A172 (cell line): Measurements from ENCODE around the gene ZFYVE9. TPM values are rescaled to one million over a fixed set of nuclear protein-coding genes. Genes with fewer than 3 reads are reported as not detected.
"Not testable (repeated sequence)": the region's sequence is repeated elsewhere in the genome, so short reads cannot be mapped to it uniquely, and the experiment has no call there.

Experiments used
- DNase-seq: peaks from one replicate; pipeline ENCODE4 v3.0.0-alpha.2; 2015; ENCODE audit warnings: low spot score
- total RNA-seq: library from RNA; depleted of rRNA; stranded (reverse); fragments of >200 nt; shearing (Covaris generic); gene quantifications from 2 replicates; pipeline ENCODE4 v1.2.3, GENCODE V29; 2014

ZFYVE9 gene
- total RNA-seq, 1 experiment from 2014 or later: 20.2 TPM

- no peak for DNase-seq
Measured at GRCh38 chr1:52150946-52151345, 9.1 kb downstream of the ZFYVE9 start.

DNA sequence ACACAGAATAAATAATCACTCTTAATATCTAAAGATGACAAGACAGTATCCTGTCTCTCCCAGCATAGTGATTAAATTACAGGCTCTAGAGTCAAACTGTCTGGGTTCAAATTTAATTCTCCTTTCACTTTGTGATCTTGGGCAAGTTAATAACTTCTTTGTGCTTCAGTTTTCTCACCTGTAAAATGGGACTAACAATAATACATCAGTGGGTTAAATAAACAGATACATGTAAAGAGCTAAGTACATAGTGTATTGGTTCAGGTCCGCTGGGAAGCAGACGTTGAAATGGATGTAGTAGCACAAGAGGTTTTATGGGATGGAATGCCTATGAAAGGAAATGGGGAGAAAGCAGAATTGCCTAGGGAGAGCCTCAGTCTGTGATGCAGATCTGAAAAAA lies 10.7 kb downstream of the ZFYVE9 start:
- no peak for DNase-seq

- no peak for DNase-seq
Measured at GRCh38 chr1:52153010-52153409, 11.1 kb downstream of the ZFYVE9 start.

- DNase-seq: no peak
Measured at GRCh38 chr1:52153898-52154297, 12.0 kb downstream of the ZFYVE9 start.

GRCh38 chr1:52156460-52156859 lies 14.6 kb downstream of the ZFYVE9 start:
- DNase-seq: no peak

DNA sequence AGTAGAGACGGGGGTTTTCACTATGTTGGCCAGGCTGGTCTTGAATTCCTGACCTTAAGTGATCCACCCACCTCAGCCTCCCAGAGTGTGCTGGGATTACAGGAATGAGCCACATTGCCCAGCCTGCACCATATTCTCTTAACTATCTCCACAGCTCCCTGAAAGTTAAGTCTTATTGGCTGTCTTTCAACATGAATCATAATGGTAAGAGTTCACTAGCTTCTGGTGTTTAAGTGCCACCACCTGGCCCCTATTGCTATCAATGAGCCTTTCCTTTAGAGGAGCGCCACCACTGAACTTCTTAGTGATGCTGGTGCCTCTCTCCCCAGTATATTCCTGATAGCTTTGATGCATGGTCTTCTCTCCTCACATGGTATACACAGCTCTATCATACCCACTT lies 15.7 kb downstream of the ZFYVE9 start:
- DNase-seq: no peak

- no peak for DNase-seq
Measured at GRCh38 chr1:52158218-52158617, 16.3 kb downstream of the ZFYVE9 start.

DNA sequence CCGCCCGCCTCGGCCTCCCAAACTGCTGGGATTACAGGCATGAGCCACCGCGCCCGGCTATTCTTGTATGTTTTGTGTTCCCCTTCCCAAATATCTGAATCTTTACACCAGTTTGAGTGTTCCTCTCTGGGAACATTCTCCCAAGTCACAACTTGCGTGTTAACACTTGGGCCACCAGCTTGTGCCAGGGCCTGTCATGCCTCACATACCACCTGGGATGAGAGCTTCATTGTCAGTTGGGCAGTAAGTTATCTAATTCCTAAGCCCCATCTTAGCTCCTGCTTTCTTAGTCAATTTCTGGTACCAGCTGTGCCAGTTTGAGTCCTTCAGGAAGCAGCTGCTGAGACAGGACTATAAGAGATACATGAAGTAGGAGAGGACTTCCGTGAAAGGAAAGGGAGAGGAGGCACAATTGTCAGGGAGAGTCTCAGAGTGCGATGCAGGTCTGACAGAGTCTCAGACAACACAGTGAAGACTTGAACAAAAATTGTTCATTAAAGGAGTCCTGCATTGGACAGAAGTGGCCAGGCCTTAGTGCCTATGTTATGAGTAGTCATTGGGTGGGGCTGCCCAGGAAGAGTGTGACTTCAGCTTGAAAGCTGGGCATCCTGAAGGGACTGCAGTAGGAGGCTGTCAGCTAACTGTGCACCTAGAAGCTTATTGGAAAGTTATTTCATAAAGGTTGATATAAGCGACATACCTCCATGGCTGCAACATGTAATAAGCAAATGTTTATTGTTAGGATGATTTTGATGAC lies 17.3 kb downstream of the ZFYVE9 start:
- peak; percentile 55 for DNase-seq

DNA sequence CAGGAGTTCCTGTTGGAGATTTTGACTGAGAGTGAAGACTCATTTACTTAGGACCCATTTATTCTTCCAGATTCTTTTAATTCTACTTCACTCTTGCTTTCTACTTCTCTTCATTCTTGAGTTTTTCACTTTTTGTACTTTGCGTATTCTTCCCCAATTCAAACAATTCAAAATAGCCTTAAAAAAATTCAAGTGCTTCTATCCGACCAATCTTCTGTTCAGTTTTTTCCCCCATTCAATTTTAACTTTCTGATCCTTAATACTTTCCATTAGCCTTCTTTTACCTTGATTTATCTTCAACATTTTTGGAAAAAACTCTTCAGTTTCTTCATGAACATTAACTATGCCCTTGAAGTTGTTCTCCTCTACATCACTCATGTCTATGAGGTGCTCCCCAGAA lies 21.1 kb downstream of the ZFYVE9 start:
- no peak for DNase-seq

DNA sequence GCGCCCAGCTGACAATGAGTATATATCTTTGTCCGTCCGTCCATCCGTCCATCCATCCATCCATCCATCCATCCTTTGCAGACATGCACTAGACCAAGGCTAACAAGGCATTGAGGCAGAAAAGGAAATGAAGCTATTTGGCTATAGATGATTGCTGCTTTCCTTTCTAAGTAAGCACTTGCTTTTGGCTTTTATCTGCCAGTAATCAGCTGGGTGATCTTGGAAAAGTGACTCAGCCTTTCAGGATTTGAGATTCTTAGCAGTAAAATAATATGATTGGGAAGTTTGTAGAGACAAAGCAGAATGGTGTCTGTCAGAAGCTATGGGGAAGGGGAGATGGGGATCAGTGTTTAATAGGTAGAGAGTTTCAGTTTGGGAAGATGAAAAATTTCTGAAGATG lies 22.7 kb downstream of the ZFYVE9 start:
- no peak for DNase-seq

DNA sequence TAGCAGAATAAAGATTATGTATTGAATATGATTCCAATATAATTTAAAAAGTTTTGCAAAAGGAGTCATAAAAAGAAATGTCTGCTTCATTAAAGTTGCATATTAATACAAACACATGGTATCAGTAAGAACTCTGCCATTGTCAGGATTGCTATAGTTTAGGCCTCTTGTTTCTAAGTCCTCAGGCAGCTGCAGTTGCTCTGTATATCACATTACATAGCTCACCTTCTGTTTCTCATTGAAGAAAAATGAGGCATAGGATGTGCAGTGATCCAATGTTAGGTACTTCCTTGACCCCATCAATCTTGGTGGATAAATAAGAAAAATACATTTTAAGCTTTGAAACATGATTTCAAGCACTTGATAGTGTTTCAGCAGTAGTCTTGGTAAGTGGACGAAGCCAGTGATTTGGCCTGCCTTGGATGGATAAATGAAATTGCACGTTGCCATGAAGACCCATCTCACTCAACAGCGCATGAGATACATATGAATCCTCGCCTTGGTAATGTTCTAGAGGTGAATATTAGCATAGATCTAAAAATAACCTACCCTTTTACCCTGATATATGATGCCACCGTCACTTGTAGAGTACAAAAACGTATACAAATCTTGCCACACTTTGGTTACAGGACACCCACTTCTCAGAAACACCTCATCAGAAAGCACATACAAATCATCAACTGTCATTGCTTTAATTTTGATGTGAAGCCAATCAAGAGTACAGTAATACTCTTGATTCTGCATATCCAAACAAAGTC lies 25.3 kb downstream of the ZFYVE9 start:
- DNase-seq: no peak

DNA sequence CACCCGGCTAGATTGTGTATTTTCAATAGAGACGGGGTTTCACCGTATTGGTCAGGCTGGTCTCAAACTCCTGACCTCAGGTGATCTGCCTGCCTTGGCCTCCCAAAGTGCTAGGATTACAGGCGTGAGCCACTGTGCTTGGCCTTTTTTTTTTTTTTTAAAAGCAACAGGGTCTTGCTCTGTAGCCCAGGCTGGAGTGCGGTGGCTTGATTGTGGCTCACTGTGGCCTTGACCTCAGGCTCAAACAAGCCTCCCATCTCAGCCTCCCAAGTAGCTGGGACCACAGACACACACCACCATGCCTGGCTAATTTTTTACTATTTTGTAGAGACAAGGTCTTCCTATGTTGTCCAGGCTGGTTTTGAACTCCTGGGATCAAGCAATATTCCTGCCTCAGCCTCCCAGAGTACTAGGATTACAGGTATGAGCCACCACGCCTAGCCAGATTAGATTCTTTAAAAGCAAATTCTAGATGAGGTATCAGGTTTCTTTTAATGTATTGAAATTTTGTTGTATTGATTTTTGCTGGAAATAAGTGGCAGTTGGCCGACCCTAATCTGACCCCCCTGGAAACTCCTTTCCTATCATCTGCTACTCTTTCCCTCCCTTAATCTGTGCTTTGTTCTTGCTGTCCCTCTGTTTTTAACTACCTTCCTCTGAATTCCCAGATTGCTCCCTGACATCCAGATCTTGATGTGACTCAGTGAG lies 26.6 kb downstream of the ZFYVE9 start:
- DNase-seq: no peak

DNA sequence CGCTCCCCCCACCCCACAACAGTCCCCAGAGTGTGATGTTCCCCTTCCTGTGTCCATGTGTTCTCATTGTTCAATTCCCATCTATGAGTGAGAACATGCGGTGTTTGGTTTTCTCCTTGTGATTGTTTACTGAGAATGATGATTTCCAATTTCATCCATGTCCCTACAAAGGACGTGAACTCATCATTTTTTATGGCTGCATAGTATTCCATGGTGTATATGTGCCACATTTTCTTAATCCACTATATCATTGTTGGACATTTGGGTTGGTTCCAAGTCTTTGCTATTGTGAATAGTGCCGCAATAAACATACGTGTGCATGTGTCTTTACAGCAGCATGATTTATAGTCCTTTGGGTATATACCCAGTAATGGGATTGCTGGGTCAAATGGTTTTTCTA lies 29.3 kb downstream of the ZFYVE9 start:
- not testable (repeated sequence) for DNase-seq

- no peak for DNase-seq
Measured at GRCh38 chr1:52179073-52179472, 37.2 kb downstream of the ZFYVE9 start.

- DNase-seq: no peak
Measured at GRCh38 chr1:52180176-52180575, 38.3 kb downstream of the ZFYVE9 start.

DNA sequence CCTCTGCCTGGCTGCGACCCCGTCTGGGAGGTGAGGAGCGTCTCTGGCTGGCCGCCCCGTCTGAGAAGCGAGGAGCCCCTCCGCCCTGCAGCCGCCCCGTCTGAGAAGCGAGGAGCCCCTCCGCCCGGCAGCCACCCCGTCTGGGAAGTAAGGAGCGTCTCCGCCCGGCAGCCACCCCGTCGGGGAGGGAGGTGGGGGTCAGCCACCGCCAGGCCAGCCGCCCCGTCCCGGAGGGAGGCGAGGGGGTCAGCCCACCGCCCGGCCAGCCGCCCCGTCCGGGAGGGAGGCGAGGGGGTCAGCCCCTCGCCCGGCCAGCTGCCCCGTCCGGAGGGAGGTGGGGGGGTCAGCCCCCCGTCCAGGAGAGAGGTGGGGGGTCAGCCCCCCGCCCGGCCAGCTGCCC lies 39.9 kb downstream of the ZFYVE9 start:
- not testable (repeated sequence) for DNase-seq

DNA sequence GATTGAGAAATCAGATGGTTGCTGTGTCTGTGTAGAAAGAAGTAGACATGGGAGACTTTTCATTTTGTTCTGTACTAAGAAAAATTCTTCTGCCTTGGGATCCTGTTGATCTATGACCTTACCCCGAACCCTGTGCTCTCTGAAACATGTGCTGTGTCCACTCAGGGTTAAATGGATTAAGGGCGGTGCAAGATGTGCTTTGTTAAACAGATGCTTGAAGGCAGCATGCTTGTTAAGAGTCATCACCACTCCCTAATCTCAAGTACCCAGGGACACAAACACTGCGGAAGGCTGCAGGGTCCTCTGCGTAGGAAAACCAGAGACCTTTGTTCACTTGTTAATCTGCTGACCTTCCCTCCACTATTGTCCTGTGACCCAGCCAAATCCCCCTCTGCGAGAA lies 40.4 kb downstream of the ZFYVE9 start:
- not testable (repeated sequence) for DNase-seq

DNA sequence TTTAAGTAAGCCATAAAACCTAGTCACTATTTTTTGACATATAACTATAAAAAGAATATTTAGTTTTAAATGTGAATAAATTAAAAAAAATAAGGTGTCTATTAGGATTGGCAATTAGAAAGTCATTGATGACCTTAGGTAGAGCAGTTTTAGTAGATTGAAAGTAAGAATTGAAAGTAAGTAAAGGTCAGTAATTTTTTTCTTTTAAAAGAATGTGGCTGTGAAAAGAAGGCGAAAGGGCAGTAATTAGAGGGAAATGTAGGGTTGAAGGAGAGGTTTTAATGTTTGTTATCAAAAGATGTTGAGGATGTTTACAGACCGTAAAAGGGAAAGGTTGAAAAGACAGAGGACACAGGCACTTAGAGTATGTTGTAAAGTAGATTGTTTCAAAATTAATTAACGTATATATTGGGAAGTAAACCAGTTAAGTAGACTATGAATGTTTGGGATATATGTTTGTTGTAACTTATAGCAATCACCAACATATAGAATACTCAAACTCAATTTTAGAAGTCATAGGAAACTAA lies 41.0 kb downstream of the ZFYVE9 start:
- no peak for DNase-seq

GRCh38 chr1:52186449-52186848 lies 44.6 kb downstream of the ZFYVE9 start:
- no peak for DNase-seq

DNA sequence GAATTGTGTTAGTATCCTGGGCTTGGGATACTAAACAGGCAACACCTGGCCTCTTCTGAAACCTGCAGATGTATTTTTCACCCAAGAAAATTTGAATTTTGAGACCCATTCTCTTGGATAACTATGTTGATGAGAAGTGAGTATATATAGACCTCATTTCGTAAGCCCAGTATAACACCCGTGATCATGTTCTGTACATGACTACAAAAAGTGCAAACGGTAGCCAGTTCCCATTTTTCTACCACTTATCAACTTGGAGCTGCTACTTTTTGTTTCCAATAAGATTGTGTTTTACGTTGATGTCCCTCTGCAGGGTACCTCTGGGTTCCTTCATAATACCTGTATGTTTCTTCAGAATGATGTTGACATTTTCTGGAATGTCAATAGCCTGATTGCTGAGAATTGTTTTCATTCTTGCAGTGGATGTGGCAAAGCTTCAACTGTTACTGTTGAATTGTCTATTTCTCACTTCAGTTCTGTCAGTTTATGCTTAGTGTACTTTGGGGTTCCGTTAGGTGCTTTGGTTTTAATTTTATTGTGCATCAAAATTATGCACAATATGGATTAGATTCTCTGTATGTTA lies 48.1 kb downstream of the ZFYVE9 start:
- no peak for DNase-seq

GRCh38 chr1:52190500-52191252 lies 48.8 kb downstream of the ZFYVE9 start:
- no peak for DNase-seq
